ENCODE data around the gene MACO1.

GRCh38 chr1:25477448-25478034 lies 46.8 kb downstream of the MACO1 start:
- TF ChIP-seq ZNF565 (CRISPR knock-in tag; conservative IDR thresholded peaks at IDR 0.05; ENCODE audit: low read depth) (no peak), PATZ1 (CRISPR knock-in tag; IDR thresholded peaks at IDR 0.05; ENCODE audit: borderline replicate concordance) (no peak), OSR1 (CRISPR knock-in tag; IDR thresholded peaks at IDR 0.05) (no peak), ARNTL (CRISPR knock-in tag; IDR thresholded peaks at IDR 0.05; ENCODE audit: borderline replicate concordance, low read depth) (no peak), CSRNP3 (CRISPR knock-in tag; IDR thresholded peaks at IDR 0.05) (no peak), ZFP3 (CRISPR knock-in tag; IDR thresholded peaks at IDR 0.05) (no peak), BACH2 (CRISPR knock-in tag; IDR thresholded peaks at IDR 0.05; ENCODE audit: borderline replicate concordance) (no peak), ISL1 (CRISPR knock-in tag; IDR thresholded peaks at IDR 0.05) (no peak), ZFP30 (CRISPR knock-in tag; IDR thresholded peaks at IDR 0.05) (no peak), TCF4 (CRISPR knock-in tag; IDR thresholded peaks at IDR 0.05; ENCODE audit: borderline replicate concordance) (no peak)

Measured in SK-N-SH treated with all-trans-retinoic acid at 6 μM for 48 hours (cell line).